Epithelial cell of proximal tubule (primary cell): Measurements from ENCODE around the gene KL. TPM values are rescaled to one million over a fixed set of nuclear protein-coding genes. Genes with fewer than 3 reads are reported as not detected.

ENCODE experiments used
- DNase-seq: peaks from one replicate; pipeline ENCODE4 v3.0.0-alpha.2; 2011; ENCODE audit warnings: low read depth
- H3K4me3 ChIP-seq: 2 replicates; pipeline ENCODE4 v1.5.1; 2011; ENCODE audit warnings: low read depth, mild to moderate bottlenecking, low read length
- total RNA-seq: library from RNA; depleted of rRNA; stranded (reverse); fragments of >200 nt; gene quantifications from 2 replicates; pipeline ENCODE4 v1.2.3, GENCODE V29; 2015
- TF ChIP-seq, protein P1 (sequence below): conservative IDR thresholded peaks from 2 replicates; pipeline ENCODE4 v1.5.1; 2012; ENCODE audit warnings: low read depth, mild to moderate bottlenecking, low read length

The KL gene
- total RNA-seq, 1 donor from 2014 or later, result 1.4 TPM

DNA sequence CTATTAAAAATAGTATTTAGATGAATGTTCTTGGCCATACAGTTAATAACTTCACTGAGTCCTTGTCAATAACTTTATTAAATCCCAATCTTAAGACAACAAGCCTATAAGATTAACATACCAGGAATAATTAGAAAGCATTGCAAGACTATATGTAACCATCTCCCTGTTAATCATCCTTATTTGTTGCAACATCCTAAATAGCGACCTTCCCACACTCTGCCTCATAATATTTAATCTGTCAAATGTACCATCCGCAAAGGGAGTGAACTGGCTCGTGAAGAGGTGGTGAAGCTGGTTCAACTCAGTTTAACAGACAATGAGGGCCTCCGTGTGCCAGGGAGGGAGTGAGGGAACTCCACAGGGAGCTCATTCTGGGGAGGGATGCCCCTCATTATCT is 33.9 kb downstream of the KL start:
- DNase-seq, result no peak
- TF ChIP-seq, protein P1, sequence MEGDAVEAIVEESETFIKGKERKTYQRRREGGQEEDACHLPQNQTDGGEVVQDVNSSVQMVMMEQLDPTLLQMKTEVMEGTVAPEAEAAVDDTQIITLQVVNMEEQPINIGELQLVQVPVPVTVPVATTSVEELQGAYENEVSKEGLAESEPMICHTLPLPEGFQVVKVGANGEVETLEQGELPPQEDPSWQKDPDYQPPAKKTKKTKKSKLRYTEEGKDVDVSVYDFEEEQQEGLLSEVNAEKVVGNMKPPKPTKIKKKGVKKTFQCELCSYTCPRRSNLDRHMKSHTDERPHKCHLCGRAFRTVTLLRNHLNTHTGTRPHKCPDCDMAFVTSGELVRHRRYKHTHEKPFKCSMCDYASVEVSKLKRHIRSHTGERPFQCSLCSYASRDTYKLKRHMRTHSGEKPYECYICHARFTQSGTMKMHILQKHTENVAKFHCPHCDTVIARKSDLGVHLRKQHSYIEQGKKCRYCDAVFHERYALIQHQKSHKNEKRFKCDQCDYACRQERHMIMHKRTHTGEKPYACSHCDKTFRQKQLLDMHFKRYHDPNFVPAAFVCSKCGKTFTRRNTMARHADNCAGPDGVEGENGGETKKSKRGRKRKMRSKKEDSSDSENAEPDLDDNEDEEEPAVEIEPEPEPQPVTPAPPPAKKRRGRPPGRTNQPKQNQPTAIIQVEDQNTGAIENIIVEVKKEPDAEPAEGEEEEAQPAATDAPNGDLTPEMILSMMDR, result no peak
- no peak overlapping the region for H3K4me3 ChIP-seq

DNA sequence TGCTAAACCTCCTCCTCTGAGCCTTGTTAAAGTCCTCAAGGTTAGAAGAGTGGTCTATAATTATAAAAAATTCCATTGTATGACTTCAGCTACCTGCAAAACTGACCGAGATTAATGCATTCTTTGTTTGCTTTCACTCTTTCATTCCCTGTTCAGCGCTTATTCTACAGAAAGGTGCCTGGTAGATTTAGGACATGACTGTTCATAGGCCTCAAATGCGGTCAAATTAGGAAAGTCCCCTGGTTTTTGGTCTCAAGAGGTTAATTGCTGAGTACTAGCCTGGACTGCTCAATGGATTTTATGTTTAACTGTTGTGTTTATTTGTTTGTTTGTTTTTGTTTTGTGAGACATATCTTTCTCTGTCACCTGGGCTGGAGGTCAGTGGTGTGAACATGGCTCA is 35.4 kb downstream of the KL start:
- TF ChIP-seq, protein P1, result no peak
- DNase-seq, result no peak
- no peak overlapping the region for H3K4me3 ChIP-seq

DNA sequence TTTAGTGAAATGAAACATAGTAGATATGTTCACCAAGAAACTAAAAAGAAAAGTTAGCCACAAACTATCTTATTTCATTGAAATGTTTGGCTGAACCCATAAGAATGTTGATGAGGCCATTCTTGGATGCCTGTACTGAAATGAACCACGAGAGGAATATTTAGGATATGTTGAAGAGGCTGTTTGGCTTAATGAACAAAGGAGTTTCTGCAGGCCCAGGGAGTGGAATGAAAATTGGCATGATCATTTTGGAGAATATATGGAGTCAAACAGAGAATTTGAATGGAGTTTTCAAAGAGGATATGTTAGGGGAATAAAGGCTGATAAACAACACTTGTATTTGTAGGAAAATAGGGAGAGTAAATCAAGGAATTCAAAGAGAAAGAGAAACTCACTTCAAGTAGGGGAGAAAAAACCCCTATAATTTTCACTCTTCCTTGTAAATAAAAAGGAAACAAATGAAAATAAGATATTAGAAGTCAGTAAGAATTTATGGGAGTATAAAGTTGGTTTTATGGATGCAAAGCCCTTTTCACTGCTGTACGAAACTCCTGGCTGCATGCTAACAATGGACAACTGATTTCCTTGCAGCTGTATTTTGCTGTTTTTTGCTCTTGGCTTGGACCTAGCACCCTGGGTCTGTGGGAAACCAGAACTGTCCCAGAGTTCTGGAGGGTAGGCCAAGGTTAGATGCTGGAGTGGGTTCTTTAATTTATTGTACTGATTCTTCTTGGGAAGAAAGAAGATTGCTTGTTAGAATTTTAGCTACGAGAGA is 36.5 kb downstream of the KL start:
- H3K4me3 ChIP-seq, result no peak overlapping the region
- TF ChIP-seq, protein P1, result no peak
- no peak for DNase-seq

DNA sequence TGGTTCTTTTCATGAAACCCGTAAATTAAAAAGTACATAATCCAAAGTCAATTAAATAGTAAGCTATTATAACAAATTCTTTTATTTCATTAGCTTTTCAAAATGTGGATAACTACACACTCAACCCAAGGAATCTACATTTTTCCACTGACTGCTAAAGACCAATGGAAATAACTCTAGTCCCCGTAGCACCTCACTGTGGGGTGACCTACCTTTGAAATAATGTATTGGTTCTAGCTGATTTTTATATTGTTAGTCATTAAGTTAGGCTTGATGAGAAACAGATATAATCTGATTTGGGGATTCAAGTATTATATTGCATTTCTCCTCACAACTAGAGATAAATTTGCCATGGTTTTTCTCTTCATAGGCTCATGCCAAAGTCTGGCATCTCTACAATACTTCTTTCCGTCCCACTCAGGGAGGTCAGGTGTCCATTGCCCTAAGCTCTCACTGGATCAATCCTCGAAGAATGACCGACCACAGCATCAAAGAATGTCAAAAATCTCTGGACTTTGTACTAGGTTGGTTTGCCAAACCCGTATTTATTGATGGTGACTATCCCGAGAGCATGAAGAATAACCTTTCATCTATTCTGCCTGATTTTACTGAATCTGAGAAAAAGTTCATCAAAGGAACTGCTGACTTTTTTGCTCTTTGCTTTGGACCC is 37.3 kb downstream of the KL start:
- TF ChIP-seq, protein P1, result no peak
- DNase-seq, result peak; percentile 29
- H3K4me3 ChIP-seq, result no peak overlapping the region

DNA sequence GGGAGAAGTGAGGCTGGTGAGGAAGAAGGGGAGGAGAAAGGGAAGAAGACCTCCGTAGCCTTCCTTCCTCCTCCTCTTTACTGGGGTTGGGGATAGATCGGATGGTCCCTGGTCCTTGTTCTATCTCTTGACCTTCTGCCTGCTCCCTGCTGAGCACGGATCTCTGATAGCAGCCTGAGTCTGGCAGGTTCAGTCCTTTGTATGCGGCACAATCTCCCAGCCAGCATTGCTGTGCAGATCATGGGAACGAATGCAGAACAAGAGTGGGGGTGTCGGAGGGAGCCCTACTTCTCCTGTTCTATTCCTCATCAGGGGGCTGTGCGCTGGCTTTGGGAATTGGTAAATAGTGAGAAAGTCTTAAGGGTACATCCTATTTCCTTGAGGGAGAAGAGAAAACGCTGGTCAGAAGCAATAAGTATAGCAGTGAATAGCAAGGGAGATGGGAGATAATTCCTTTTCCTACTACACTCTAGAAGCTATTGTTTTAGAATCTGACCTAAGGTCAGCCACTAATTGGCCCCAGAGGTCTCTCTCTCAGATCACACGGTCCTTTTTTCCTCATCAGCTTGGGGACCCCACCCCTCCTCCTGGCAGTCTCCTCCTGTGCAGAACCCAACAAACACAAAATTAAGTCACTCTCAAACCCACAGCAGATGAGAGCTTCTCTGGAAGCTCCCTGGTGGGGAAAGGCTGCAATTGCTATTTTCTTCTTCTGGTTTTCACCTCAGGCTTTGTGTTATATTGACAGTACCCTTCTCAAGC is 41.0 kb downstream of the KL start:
- no peak for DNase-seq
- TF ChIP-seq, protein P1, result peak; percentile 50
- no peak overlapping the region for H3K4me3 ChIP-seq

DNA sequence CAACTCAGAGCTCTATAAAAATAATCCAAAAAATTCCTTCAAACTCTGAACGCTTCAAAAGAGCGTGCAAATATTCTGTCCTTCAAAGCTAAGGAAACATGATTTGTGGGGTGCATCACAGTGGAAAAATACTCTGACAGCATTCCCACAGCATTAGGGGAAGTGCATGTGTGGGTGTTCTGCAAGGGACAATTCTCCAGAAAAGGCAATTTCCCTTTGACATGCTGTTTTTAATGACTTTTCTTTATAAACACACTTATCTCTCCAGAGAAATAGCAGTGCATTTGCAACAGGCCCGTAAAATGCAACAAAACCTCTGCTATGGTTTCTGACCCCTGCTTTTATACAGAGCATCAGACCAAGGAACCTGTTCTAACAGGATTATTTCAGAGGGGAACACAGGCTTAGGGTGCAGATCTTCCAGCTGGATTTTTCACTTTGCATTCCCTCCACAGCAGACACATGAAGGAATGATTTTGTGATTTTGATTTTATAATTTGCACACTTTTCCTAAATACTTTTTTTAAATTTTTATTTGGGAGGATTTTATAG is 42.6 kb downstream of the KL start:
- no peak overlapping the region for H3K4me3 ChIP-seq
- no peak for DNase-seq
- TF ChIP-seq, protein P1, result no peak
